Smooth muscle cell (in vitro differentiated cells): ENCODE data around the gene CCND1. TPM values are rescaled to one million over a fixed set of nuclear protein-coding genes. Genes with fewer than 3 reads are reported as not detected.

Experiments
- DNase-seq: peaks from one replicate; lab custom pipeline; 2025; ENCODE audit not compliant: unreplicated experiment; lab: John Stamatoyannopoulos, UW
- H2AFZ ChIP-seq: fragments of 200-600 bp; sonication (generic); 2 replicates; pipeline ENCODE4 v1.6.0; 2016; ENCODE audit warnings: antibody characterized with exemption, low read depth, mild to moderate bottlenecking
- H3F3A ChIP-seq: fragments of 200-600 bp; sonication (generic); 2 replicates; pipeline ENCODE4 v1.6.0; 2017; ENCODE audit warnings: antibody characterized with exemption, low read depth
- H3K27ac ChIP-seq: fragments of 200-600 bp; sonication (generic); 2 replicates; pipeline ENCODE4 v1.5.1; 2016; ENCODE audit warnings: low read depth, mild to moderate bottlenecking
- H3K27me3 ChIP-seq: fragments of 200-600 bp; sonication (generic); 2 replicates; pipeline ENCODE4 v1.6.1; 2016; ENCODE audit warnings: low read depth, mild to moderate bottlenecking
- H3K36me3 ChIP-seq: fragments of 200-600 bp; sonication (generic); 2 replicates; pipeline ENCODE4 v1.5.1; 2016; ENCODE audit warnings: low read depth
- H3K4me1 ChIP-seq: fragments of 200-600 bp; sonication (generic); 2 replicates; pipeline ENCODE4 v1.5.1; 2016; ENCODE audit warnings: low read depth
- H3K4me2 ChIP-seq: fragments of 200-600 bp; sonication (generic); 2 replicates; pipeline ENCODE4 v1.6.0; 2016; ENCODE audit warnings: mild to moderate bottlenecking
- H3K4me3 ChIP-seq: fragments of 200-600 bp; sonication (generic); 2 replicates; pipeline ENCODE4 v1.5.1; 2016; ENCODE audit warnings: mild to moderate bottlenecking
- H3K79me2 ChIP-seq: fragments of 200-600 bp; sonication (generic); 2 replicates; pipeline ENCODE4 v1.6.0; 2016; ENCODE audit warnings: low read depth, mild to moderate bottlenecking
- H3K9ac ChIP-seq: fragments of 200-600 bp; sonication (generic); 2 replicates; pipeline ENCODE4 v1.6.0; 2016; ENCODE audit warnings: low read depth
- H3K9me3 ChIP-seq: fragments of 200-600 bp; sonication (generic); replicated peaks from 2 replicates; pipeline ENCODE4 v1.5.1; 2016; ENCODE audit warnings: low read depth
- H4K20me1 ChIP-seq: fragments of 200-600 bp; sonication (generic); 2 replicates; pipeline ENCODE4 v1.6.0; 2016; ENCODE audit warnings: low read depth
- CTCF ChIP-seq: fragments of 200-600 bp; sonication (generic); IDR thresholded peaks from 2 replicates; pipeline ENCODE4 v1.5.1; 2017; ENCODE audit warnings: borderline replicate concordance, mild to moderate bottlenecking, antibody characterized with exemption; ENCODE audit not compliant: insufficient read depth, poor library complexity, severe bottlenecking
- WGBS: methylation state at CpG from one replicate; pipeline ENCODE4 v1.1.7; 2016; ENCODE audit warnings: low lambda C conversion rate; 5-methylcytosine and 5-hydroxymethylcytosine counted together
- polyA plus RNA-seq: library from polyadenylated mRNA; unstranded; fragments of >200 nt; fragmentation: Nextera tagmentation; extraction: Ambion mirVana; gene quantifications from 2 replicates; pipeline ENCODE4 v1.2.1, GENCODE V29; 2016
- total RNA-seq: library from RNA; depleted of rRNA; stranded (reverse); fragments of >200 nt; gene quantifications from 2 replicates; pipeline ENCODE4 v1.2.3, GENCODE V29; 2014

The CCND1 gene
- total and polyA plus RNA-seq, 2 experiments from 2014 or later: 281 to 482 TPM

DNA sequence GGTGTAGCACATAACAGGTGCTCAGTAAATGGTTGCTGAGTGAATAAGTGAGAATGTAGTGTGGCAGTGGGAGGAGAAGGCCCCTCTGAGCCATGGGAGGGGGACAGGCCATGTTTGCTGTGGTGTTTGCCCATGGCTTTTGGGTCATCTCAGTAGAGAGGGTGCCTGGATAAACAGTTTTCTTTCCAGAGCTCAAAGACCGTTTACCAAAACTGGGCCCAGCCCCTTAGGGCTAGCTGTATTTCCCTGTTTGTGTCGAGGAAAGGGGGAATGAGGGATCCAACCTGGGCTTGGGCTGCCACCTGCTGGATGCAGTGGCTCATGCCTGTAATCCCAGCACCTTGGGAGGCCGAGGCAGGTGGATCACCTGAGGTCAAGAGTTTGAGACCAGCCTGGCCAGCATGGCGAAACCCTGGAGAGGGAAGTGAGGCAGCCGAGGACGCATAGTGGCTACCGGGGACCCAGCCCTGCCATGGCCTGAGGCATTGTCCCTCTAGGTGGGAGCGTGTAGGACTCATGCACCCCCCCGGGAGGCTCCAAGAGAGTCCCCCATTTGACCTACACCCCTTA, 42.9 kb downstream of the CCND1 start:
- no peak overlapping the region for H2AFZ ChIP-seq
- DNase-seq: no peak
- no peaks in the 10 kb centered on the region for H3K4me1 ChIP-seq
- H3K9me3 ChIP-seq: no peaks in the 10 kb centered on the region
- no peak overlapping the region for H3K4me3 ChIP-seq
- no peaks in the 10 kb centered on the region for H3K27me3 ChIP-seq
- peak; percentile 34 for TF ChIP-seq CTCF
- no peak overlapping the region for H3K9ac ChIP-seq
- no peaks in the 10 kb centered on the region for H3K79me2 ChIP-seq
- no peak overlapping the region for H3K27ac ChIP-seq
- no peaks in the 10 kb centered on the region for H3F3A ChIP-seq
- H4K20me1 ChIP-seq: no peaks in the 10 kb centered on the region
- H3K4me2 ChIP-seq: no peak overlapping the region
- H3K36me3 ChIP-seq: no peaks in the 10 kb centered on the region
- 52% methylated on average over 9 of the region's 9 CpGs for WGBS

DNA sequence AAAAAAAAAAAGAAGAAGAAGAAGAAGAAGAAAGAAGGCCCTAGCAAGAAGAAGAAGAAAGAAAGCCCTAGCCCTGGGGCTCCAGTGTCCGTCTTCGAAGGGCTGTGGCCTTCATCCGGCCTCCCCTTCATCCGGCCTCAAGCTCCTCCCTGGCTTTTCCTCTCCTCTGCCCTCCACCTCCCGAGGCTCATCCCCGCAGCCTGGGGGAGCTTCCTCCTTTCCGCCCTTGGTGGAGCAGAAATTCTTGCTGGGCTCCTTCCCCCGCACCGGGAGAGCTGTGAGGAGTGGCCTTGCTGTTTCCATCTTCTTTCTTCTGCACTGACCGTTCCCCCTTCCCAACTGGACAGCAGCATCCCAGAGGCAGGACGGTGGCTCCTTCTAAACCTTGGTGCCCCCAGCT, 43.7 kb downstream of the CCND1 start:
- Histone ChIP-seq H3F3A (no peaks in the 10 kb centered on the region), H3K79me2 (no peaks in the 10 kb centered on the region), H3K4me2 (no peak overlapping the region), H3K9me3 (no peaks in the 10 kb centered on the region), H3K36me3 (no peaks in the 10 kb centered on the region), H3K4me1 (no peaks in the 10 kb centered on the region), H3K27ac (no peak overlapping the region), H4K20me1 (no peaks in the 10 kb centered on the region), H3K4me3 (no peak overlapping the region), H2AFZ (no peak overlapping the region), H3K27me3 (no peaks in the 10 kb centered on the region), H3K9ac (no peak overlapping the region)
- no peak for DNase-seq
- 81% methylated on average over 11 of the region's 11 CpGs for WGBS
- TF ChIP-seq CTCF: no peak

DNA sequence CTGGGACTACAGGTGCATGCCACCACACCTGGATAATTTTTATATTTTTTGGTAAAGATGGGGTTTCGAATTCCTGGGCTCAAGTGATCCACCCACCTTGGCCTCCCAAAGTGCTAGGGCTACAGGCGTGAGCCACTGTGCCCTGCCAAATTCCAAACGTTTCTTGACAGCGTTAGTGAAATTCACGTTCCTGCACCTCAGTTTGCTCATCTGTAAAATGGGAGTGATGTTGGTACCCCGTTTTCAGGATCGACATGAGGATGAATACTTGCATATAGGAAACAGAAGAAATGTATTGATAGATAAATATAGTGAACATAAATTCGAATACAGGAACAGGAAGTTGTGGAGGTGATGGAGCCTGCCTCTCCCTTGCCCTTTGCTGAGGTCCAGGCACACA, 44.4 kb downstream of the CCND1 start:
- DNase-seq: no peak
- Histone ChIP-seq H2AFZ (no peak overlapping the region), H3K79me2 (no peaks in the 10 kb centered on the region), H4K20me1 (no peaks in the 10 kb centered on the region), H3K27me3 (no peaks in the 10 kb centered on the region), H3K4me1 (no peaks in the 10 kb centered on the region), H3K4me2 (no peak overlapping the region), H3F3A (no peaks in the 10 kb centered on the region), H3K9me3 (no peaks in the 10 kb centered on the region), H3K27ac (no peak overlapping the region), H3K36me3 (no peaks in the 10 kb centered on the region), H3K4me3 (no peak overlapping the region), H3K9ac (no peak overlapping the region)
- WGBS: 63% methylated on average over 8 of the region's 8 CpGs
- TF ChIP-seq CTCF: no peak

DNA sequence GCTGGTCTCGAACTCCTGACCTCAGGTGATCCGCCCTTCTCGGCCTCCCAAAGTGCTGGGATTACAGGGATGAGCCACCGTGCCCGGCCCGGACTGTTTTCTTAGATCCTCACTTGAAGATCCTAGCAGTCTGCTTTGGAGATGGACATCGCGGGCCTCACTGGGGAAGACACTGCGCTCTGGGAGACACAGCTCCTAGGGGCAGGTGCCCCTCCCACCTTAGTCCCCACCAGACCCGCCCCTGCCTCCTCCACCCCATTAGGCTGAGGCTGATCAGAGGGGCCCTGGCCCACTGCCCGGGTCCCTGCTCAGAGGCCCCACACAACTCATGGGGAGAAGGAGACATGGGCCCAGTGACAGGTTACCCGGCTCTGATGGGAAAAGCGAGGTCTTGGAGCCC, 45.5 kb downstream of the CCND1 start:
- TF ChIP-seq CTCF: no peak
- H4K20me1 ChIP-seq: no peaks in the 10 kb centered on the region
- no peak overlapping the region for H3K4me3 ChIP-seq
- 83% methylated on average over 13 of the region's 13 CpGs for WGBS
- H3K27me3 ChIP-seq: no peaks in the 10 kb centered on the region
- no peaks in the 10 kb centered on the region for H3K79me2 ChIP-seq
- no peaks in the 10 kb centered on the region for H3F3A ChIP-seq
- no peak overlapping the region for H3K27ac ChIP-seq
- no peaks in the 10 kb centered on the region for H3K9me3 ChIP-seq
- no peak overlapping the region for H3K9ac ChIP-seq
- H2AFZ ChIP-seq: no peak overlapping the region
- no peak overlapping the region for H3K4me2 ChIP-seq
- no peak for DNase-seq
- H3K36me3 ChIP-seq: no peaks in the 10 kb centered on the region
- H3K4me1 ChIP-seq: no peaks in the 10 kb centered on the region
